T-cell (primary cell): ENCODE data around the gene AMACR. TPM values are rescaled to one million over a fixed set of nuclear protein-coding genes. Genes with fewer than 3 reads are reported as not detected.
A peak's percentile ranks its signal among the peaks of the same experiment; 100 is the strongest.
"Not testable (repeated sequence)": the region's sequence is repeated elsewhere in the genome, so short reads cannot be mapped to it uniquely, and the experiment has no call there.

Experiments
- ATAC-seq, 4 experiments: fragments of 200-7000 bp in 3 of 4; fragments of 150-1000 bp in 1 of 4; cut with Tn5 transposase; replicated peaks in 1 of 4; 1 replicate in 3 of 4; 2 replicates in 1 of 4; pipeline ENCODE4 v1.10.0; 2021; ENCODE audit warnings: moderate library complexity in 3 of 4, mild to moderate bottlenecking in 2 of 4, moderate number of reproducible peaks in 1 of 4
- CTCF ChIA-PET, 2 donors: fragments of 300-600 bp; sonication (Branson Sonifier 250); formaldehyde crosslinking; loops; one replicate each; lab custom pipeline; 2022; ENCODE audit warnings: antibody characterized with exemption in 2 of 2; lab: Charles Lee
- POLR2A ChIA-PET, 2 donors: fragments of 300-600 bp; sonication (Branson Sonifier 250); formaldehyde crosslinking; loops; one replicate each; lab custom pipeline; 2022; ENCODE audit warnings: antibody characterized with exemption in 2 of 2; lab: Charles Lee
- DNase-seq, 35 experiments: peaks; one replicate each; pipeline versions ENCODE4 v3.0.0 to v3.0.0-alpha.2; 2013 to 2023
- H3K27ac ChIP-seq: one replicate; pipeline ENCODE4 v1.5.1; 2013; ENCODE audit warnings: low read length
- H3K27me3 ChIP-seq, 2 experiments: replicated peaks in 1 of 2; 1 replicate in 1 of 2; 2 replicates in 1 of 2; pipeline versions ENCODE4 v1.6.1 to v1.7.0; 2013; ENCODE audit warnings: low read length in 1 of 2, mixed read lengths in 1 of 2; ENCODE audit not compliant: control insufficient read depth in 2 of 2, insufficient read depth in 2 of 2; ENCODE audit errors: extremely low read depth in 1 of 2
- H3K36me3 ChIP-seq, 2 donors: 1 replicate in 1 of 2; 2 replicates in 1 of 2; pipeline versions ENCODE4 v1.6.1 to v1.7.0; 2013; ENCODE audit warnings: low read length in 1 of 2; ENCODE audit not compliant: control insufficient read depth in 2 of 2, insufficient read depth in 1 of 2; ENCODE audit errors: extremely low read depth in 1 of 2
- H3K4me1 ChIP-seq, 2 experiments: 1 replicate in 1 of 2; 2 replicates in 1 of 2; pipeline versions ENCODE4 v1.6.1 to v1.7.0; 2013; ENCODE audit warnings: low read length in 2 of 2, mixed read lengths in 1 of 2; ENCODE audit not compliant: insufficient read depth in 2 of 2, control insufficient read depth in 1 of 2; ENCODE audit errors: extremely low read depth in 1 of 2
- H3K4me3 ChIP-seq, 2 donors: 1 replicate in 1 of 2; 2 replicates in 1 of 2; pipeline versions ENCODE4 v1.5.1 to v1.7.0; 2013; ENCODE audit warnings: mild to moderate bottlenecking in 2 of 2, low read length in 1 of 2, moderate library complexity in 1 of 2; ENCODE audit not compliant: control insufficient read depth in 1 of 2; ENCODE audit errors: extremely low read depth in 1 of 2
- H3K9me3 ChIP-seq: 2 replicates; pipeline ENCODE4 v1.7.0; 2013
- H3K27ac Mint-ChIP-seq, 2 donors: one replicate each; pipeline ENCODE4 v1.8.0; 2020 to 2021; ENCODE audit warnings: mild to moderate bottlenecking in 2 of 2, mixed read lengths in 2 of 2
- H3K27me3 Mint-ChIP-seq, 2 donors: one replicate each; pipeline ENCODE4 v1.8.0; 2021 to 2022; ENCODE audit warnings: mixed read lengths in 2 of 2
- H3K36me3 Mint-ChIP-seq: one replicate; pipeline ENCODE4 v1.8.0; 2021; ENCODE audit warnings: mixed read lengths
- H3K4me1 Mint-ChIP-seq, 3 donors: one replicate each; pipeline ENCODE4 v1.8.0; 2020 to 2022; ENCODE audit warnings: mixed read lengths in 3 of 3, mild to moderate bottlenecking in 1 of 3
- H3K4me3 Mint-ChIP-seq, 3 donors: one replicate each; pipeline ENCODE4 v1.8.0; 2020 to 2022; ENCODE audit warnings: mild to moderate bottlenecking in 3 of 3, mixed read lengths in 3 of 3, moderate library complexity in 3 of 3
- H3K9me3 Mint-ChIP-seq, 3 donors: one replicate each; pipeline ENCODE4 v1.8.0; 2020 to 2022; ENCODE audit warnings: mixed read lengths in 3 of 3
- WGBS: methylation state at CpG from one replicate; pipeline ENCODE4 v1.1.5; 2013; ENCODE audit warnings: missing lambda C conversion rate; ENCODE audit not compliant: insufficient coverage; 5-methylcytosine and 5-hydroxymethylcytosine counted together
- total RNA-seq, 35 experiments: library from RNA in 6 of 35; stranded (reverse) in 6 of 35; fragments of 120-200 nt in 1 of 35; gene quantifications; one replicate each; pipeline versions ENCODE4 v1.2.1 to v1.2.4 and lab custom pipeline; 2013 to 2026

The AMACR gene
- total RNA-seq, 5 donors from 2014 or later (not counting 1 experiment from before 2014, with no cell fraction given): 2.6 to 6.9 (median 3.9) TPM

DNA sequence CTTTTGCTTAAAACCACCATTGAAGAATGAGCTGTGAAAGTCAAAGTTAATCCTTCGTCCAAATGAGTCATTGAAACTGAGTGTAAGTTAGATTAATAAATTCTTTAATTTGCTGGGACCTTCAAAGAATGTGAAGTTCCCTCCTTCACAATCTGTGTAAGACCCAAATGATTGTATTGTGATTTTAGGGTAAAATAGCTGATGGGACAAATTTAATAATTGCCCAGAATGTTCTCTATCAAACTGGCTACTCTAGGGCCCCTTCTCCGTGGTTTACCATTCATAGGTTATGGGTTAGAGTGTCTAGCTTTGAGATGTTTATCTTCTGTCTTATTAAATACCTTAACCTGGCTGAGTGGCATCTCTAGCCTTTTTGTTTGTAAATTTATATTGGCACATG lies 23.3 kb upstream of the AMACR start:
- no peak overlapping the region for H3K4me3 Mint-ChIP-seq
- H3K4me1 Mint-ChIP-seq: no peaks in the 10 kb centered on the region
- Histone ChIP-seq H3K4me1 (no peaks in the 10 kb centered on the region), H3K4me3 (no peak overlapping the region), H3K36me3 (peaks cover 2 to 10% of the 10 kb centered on the region in 2 donors), H3K27ac (no peak overlapping the region), H3K9me3 (no peaks in the 10 kb centered on the region), H3K27me3 (no peaks in the 10 kb centered on the region)
- no peak overlapping the region for H3K27ac Mint-ChIP-seq
- no peaks in the 10 kb centered on the region for H3K9me3 Mint-ChIP-seq
- POLR2A ChIA-PET: no interaction called here
- peaks cover 33% of the 10 kb centered on the region for H3K36me3 Mint-ChIP-seq
- ATAC-seq: no peak
- no peak for DNase-seq
- H3K27me3 Mint-ChIP-seq: no peaks in the 10 kb centered on the region
- CTCF ChIA-PET: interaction anchor here in 1 of 2 donors (0.6 kb wide), 1 partner anchor 449 kb away, joined by 3 read pairs; no protein-coding TSS in a partner anchor
- WGBS: no CpG with 5 or more reads among the region's 2 CpGs

- H3K4me1 Mint-ChIP-seq, CTCF ChIA-PET, H3K4me3 ChIP-seq, H3K9me3 ChIP-seq, ATAC-seq, POLR2A ChIA-PET, H3K4me1 ChIP-seq, H3K27me3 ChIP-seq, H3K36me3 ChIP-seq, H3K27ac ChIP-seq, DNase-seq, H3K27ac Mint-ChIP-seq, H3K27me3 Mint-ChIP-seq, H3K9me3 Mint-ChIP-seq, H3K4me3 Mint-ChIP-seq: not testable (repeated sequence)
- H3K36me3 Mint-ChIP-seq: peaks cover 39% of the 10 kb centered on the region
- WGBS: no CpG with 5 or more reads among the region's 2 CpGs
Observed at GRCh38 chr5:34030585-34030984, 22.7 kb upstream of the AMACR start.

- no peak overlapping the region for H3K27ac ChIP-seq
- POLR2A ChIA-PET: no interaction called here
- peaks cover 0 to 4% of the 10 kb centered on the region in 2 donors for H3K36me3 ChIP-seq
- no peaks in the 10 kb centered on the region for H3K27me3 ChIP-seq
- H3K4me1 Mint-ChIP-seq: no peaks in the 10 kb centered on the region
- H3K4me3 Mint-ChIP-seq: no peak overlapping the region
- no peaks in the 10 kb centered on the region for H3K27me3 Mint-ChIP-seq
- ATAC-seq: no peak
- no peaks in the 10 kb centered on the region for H3K9me3 Mint-ChIP-seq
- no peaks in the 10 kb centered on the region for H3K9me3 ChIP-seq
- no peak for DNase-seq
- no CpG with 5 or more reads among the region's 1 CpG for WGBS
- CTCF ChIA-PET: no interaction called here
- H3K36me3 Mint-ChIP-seq: peaks cover 43% of the 10 kb centered on the region
- no peak overlapping the region for H3K27ac Mint-ChIP-seq
- no peak overlapping the region for H3K4me3 ChIP-seq
- no peaks in the 10 kb centered on the region for H3K4me1 ChIP-seq
Observed at GRCh38 chr5:34030048-34030447, 22.2 kb upstream of the AMACR start.

DNA sequence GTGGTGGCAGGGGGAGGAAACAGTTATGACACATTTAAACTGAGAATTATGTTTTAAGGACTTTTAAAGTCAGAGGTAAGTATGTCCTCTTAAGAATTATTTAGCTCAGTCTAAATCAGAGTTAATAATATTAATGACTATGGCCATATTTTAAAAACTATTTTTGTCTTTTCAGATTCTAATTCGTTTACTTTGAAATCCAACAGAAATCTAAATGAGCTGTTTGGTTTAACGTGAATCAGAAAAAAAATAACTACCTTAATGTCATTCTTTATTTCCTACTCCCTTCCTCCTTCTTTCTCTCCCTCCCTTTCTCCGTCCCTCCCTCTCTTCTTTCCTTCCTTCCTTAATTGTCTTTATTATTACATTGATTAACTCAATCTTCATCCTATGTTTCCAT lies 20.5 kb upstream of the AMACR start:
- ChIA-PET POLR2A (interaction anchor here in 1 of 2 donors (0.7 kb wide), 1 partner anchor 23 kb away, joined by 3 read pairs; no protein-coding TSS in a partner anchor), CTCF (no interaction called here)
- no peak for ATAC-seq
- DNase-seq: no peak
- no peaks in the 10 kb centered on the region for H3K4me1 ChIP-seq
- Mint-ChIP-seq H3K4me3 (no peak overlapping the region), H3K27ac (no peak overlapping the region), H3K36me3 (peaks cover 45% of the 10 kb centered on the region), H3K9me3 (no peaks in the 10 kb centered on the region), H3K4me1 (peaks cover 0 to 2% (median under 1%) of the 10 kb centered on the region in 3 donors), H3K27me3 (no peaks in the 10 kb centered on the region)
- H3K9me3 ChIP-seq: no peaks in the 10 kb centered on the region
- 100% methylated on average over 3 of the region's 3 CpGs for WGBS
- H3K36me3 ChIP-seq: peaks cover 0 to 9% of the 10 kb centered on the region in 2 donors
- H3K27ac ChIP-seq: no peak overlapping the region
- no peaks in the 10 kb centered on the region for H3K27me3 ChIP-seq
- no peak overlapping the region for H3K4me3 ChIP-seq

DNA sequence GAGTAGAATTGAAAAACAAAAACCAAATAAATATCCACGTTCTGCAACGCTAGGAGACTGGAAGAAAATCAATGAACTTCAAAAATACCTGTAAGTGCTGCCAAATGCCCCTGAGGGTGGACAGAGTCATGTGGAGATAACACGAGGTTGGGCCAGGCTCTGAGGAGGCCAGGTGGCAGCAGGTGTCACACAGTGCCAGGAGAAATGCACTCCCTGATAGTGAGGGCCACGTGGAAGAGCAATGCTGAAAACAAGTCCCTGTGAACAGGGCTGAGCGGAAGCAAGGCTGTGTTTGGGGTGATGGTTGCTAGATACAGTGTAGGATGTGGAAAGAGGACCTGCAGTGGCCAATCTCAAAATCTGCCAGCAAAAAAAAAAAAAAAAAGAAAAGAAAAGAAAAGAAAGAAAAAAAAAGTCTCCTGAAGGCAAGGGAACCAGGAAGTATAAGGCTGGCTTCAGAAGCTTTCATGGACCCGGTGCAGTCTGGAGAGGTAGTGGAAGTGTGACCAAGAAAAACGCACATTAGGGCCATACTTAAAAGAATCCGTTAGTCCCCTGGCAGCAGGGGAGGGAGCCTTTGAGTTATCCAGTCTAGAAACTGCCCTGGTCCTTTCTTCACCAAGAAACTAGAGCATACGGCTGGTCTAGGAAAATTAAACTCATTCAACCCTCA lies 18.4 kb upstream of the AMACR start:
- Mint-ChIP-seq H3K36me3 (peaks cover 44% of the 10 kb centered on the region), H3K4me1 (peaks cover 16 to 22% (median 17%) of the 10 kb centered on the region in 3 donors), H3K4me3 (no peak overlapping the region), H3K9me3 (no peaks in the 10 kb centered on the region), H3K27ac (no peak overlapping the region), H3K27me3 (no peaks in the 10 kb centered on the region)
- H3K4me1 ChIP-seq: peaks cover 7 to 11% of the 10 kb centered on the region in 2 experiments
- WGBS: 88% methylated on average over 4 of the region's 9 CpGs
- ATAC-seq: no peak
- no peaks in the 10 kb centered on the region for H3K9me3 ChIP-seq
- peaks cover 0 to 11% of the 10 kb centered on the region in 2 donors for H3K36me3 ChIP-seq
- H3K4me3 ChIP-seq: no peak overlapping the region
- DNase-seq: no peak
- ChIA-PET CTCF (no interaction called here), POLR2A (no interaction called here)
- H3K27ac ChIP-seq: no peak overlapping the region
- no peaks in the 10 kb centered on the region for H3K27me3 ChIP-seq

- H3K9me3 Mint-ChIP-seq: no peaks in the 10 kb centered on the region
- DNase-seq: peak in 7 of 35 experiments; percentile 6 to 29 (median 12)
Observed at GRCh38 chr5:34022121-34022705, 14.4 kb upstream of the AMACR start.

More at GRCh38 chr5:34022121-34022705, 14.4 kb upstream of the AMACR start:
- H3K27me3 Mint-ChIP-seq: no peaks in the 10 kb centered on the region
- H3K4me3 ChIP-seq: peak overlapping the region in 1 of 2 donors; percentile 18
- peak; percentile 75 to 96 (median 80) for ATAC-seq
- POLR2A ChIA-PET: interaction anchor here in 1 of 2 donors (0.9 kb wide), 1 partner anchor 13 kb away, joined by 4 read pairs; no protein-coding TSS in a partner anchor
- peaks cover 7 to 12% of the 10 kb centered on the region in 2 experiments for H3K4me1 ChIP-seq
- H3K4me1 Mint-ChIP-seq: peaks cover 19 to 26% (median 19%) of the 10 kb centered on the region in 3 donors
- WGBS: 0% methylated on average over 1 of the region's 2 CpGs
- CTCF ChIA-PET: interaction anchor here in 1 of 2 donors (0.5 to 1.0 kb wide), 2 partner anchors 30 to 1789 kb away, joined by 3 to 7 read pairs; no protein-coding TSS in a partner anchor
- peak overlapping the region; percentile 87 to 90 for H3K27ac Mint-ChIP-seq
- no peaks in the 10 kb centered on the region for H3K9me3 ChIP-seq
- H3K36me3 ChIP-seq: peaks cover 4 to 25% of the 10 kb centered on the region in 2 donors
- peak overlapping the region in 1 of 3 donors; percentile 13 for H3K4me3 Mint-ChIP-seq
- H3K27me3 ChIP-seq: no peaks in the 10 kb centered on the region
- H3K27ac ChIP-seq: peak overlapping the region; percentile 30
- peaks cover 67% of the 10 kb centered on the region for H3K36me3 Mint-ChIP-seq
